Suprapubic skin (tissue), 4 donors: ENCODE results near the gene WIPF3. TPM values are rescaled to one million over a fixed set of nuclear protein-coding genes. Genes with fewer than 3 reads are reported as not detected.
A peak's percentile ranks its signal among the peaks of the same experiment; 100 is the strongest.

Experiments
- DNase-seq, 2 donors: peaks; one replicate each; pipeline ENCODE4 v3.0.0-alpha.2; 2019; ENCODE audit warnings: low spot score in 2 of 2
- H3K27ac ChIP-seq: fragments of 200-600 bp; sonication (generic); one replicate; pipeline ENCODE4 v1.5.1; 2019
- H3K27me3 ChIP-seq: fragments of 200-600 bp; sonication (generic); one replicate; pipeline ENCODE4 v1.5.1; 2019
- H3K36me3 ChIP-seq: fragments of 200-600 bp; sonication (generic); one replicate; pipeline ENCODE4 v1.5.1; 2019
- H3K4me1 ChIP-seq: fragments of 200-600 bp; sonication (generic); one replicate; pipeline ENCODE4 v1.5.1; 2019
- H3K4me3 ChIP-seq: fragments of 200-600 bp; sonication (generic); one replicate; pipeline ENCODE4 v1.5.1; 2019; ENCODE audit warnings: mild to moderate bottlenecking
- H3K9me3 ChIP-seq: fragments of 200-600 bp; sonication (generic); one replicate; pipeline ENCODE4 v1.5.1; 2019
- CTCF ChIP-seq, 2 donors: fragments of 200-600 bp in 1 of 2; fragments of 450-650 bp in 1 of 2; sonication (generic) in 1 of 2; IDR thresholded peaks; one replicate each; pipeline ENCODE4 v1.5.1; 2016 to 2019; ENCODE audit warnings: antibody characterized with exemption in 2 of 2, mild to moderate bottlenecking in 1 of 2, moderate library complexity in 1 of 2
- EP300 ChIP-seq: sonication (generic); formaldehyde crosslinking; IDR thresholded peaks from one replicate; pipeline ENCODE4 v1.6.1; 2017; ENCODE audit warnings: antibody characterized with exemption
- POLR2A ChIP-seq, 2 donors: fragments of 450-650 bp; IDR thresholded peaks; one replicate each; pipeline ENCODE4 v1.6.1; 2017; ENCODE audit warnings: antibody characterized with exemption in 2 of 2, mild to moderate bottlenecking in 2 of 2, moderate library complexity in 2 of 2
- POLR2AphosphoS5 ChIP-seq, 3 donors: sonication (generic); formaldehyde crosslinking; IDR thresholded peaks; one replicate each; pipeline ENCODE4 v1.6.1; 2017; ENCODE audit warnings: antibody characterized with exemption in 3 of 3
- WGBS: methylation state at CpG from one replicate; pipeline ENCODE4 v1.1.5; 2018; 5-methylcytosine and 5-hydroxymethylcytosine counted together
- total RNA-seq, 4 donors: library from RNA; depleted of rRNA; stranded (reverse); fragments of >200 nt; gene quantifications; one replicate each; pipeline ENCODE4 v1.1.0, GENCODE V29; 2016

WIPF3 gene
- total RNA-seq, 4 donors from 2014 or later = 0.30 to 1.4 (median 0.58) TPM

GRCh38 chr7:29835718-29836117 is 29.4 kb downstream of the WIPF3 start:
- Histone ChIP-seq H3K4me1 (no peaks in the 10 kb centered on the region), H3K36me3 (no peaks in the 10 kb centered on the region), H3K9me3 (no peaks in the 10 kb centered on the region), H3K4me3 (no peak overlapping the region), H3K27ac (no peak overlapping the region), H3K27me3 (peaks cover 11% of the 10 kb centered on the region)
- TF ChIP-seq EP300 (no peak), CTCF (IDR thresholded peaks at IDR 0.05) (no peak), POLR2AphosphoS5 (IDR thresholded peaks at IDR 0.05) (no peak), POLR2A (IDR thresholded peaks at IDR 0.05) (no peak)
- no peak for DNase-seq
- WGBS = 78% methylated on average over 12 of the region's 12 CpGs

DNA sequence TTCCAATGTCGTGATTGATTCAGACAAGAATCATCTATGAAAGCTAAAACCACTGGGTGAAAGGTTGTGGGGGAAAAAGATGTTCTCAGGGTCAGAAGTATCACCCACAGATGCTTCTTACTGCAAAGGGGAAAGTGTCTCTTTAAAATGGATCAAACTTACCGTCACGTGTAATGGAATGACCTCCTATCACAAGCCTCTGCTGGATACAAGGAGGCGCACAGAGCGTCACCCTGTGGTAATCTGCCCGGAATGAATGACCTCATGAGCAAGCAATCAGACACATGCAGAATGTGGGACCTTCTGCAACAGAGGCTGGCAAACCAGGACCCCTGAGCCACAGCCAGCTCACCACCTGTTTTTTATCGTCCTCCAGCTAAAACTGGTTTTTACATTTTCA is 33.0 kb downstream of the WIPF3 start:
- Histone ChIP-seq H3K27ac (no peak overlapping the region), H3K4me3 (no peak overlapping the region), H3K9me3 (no peaks in the 10 kb centered on the region), H3K27me3 (peaks cover 17% of the 10 kb centered on the region), H3K36me3 (no peaks in the 10 kb centered on the region), H3K4me1 (no peaks in the 10 kb centered on the region)
- peak in 1 of 2 donors; percentile 79 for DNase-seq
- 58% methylated on average over 7 of the region's 7 CpGs for WGBS
- TF ChIP-seq EP300 (no peak), CTCF (IDR thresholded peaks at IDR 0.05) (no peak), POLR2AphosphoS5 (IDR thresholded peaks at IDR 0.05) (no peak), POLR2A (IDR thresholded peaks at IDR 0.05) (no peak)

DNA sequence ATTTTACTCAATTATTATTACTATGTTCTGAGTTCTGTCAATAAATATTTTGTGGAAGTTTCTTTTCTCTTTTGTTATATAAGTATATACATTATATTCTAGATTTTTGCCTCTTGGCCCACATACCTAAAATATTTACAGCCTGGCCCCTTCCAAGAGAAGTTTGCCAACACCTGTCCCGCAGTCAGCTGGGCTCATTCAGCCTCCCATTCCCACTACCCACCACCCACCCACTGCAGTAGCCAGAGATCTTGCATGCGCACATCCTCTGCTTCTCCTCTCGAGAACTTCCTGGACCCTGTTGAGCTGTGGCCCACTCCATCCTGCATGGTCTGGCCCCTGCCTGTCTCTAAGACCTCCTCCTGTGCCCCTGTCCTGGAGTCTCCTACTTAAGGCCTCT is 33.6 kb downstream of the WIPF3 start:
- DNase-seq = no peak
- no peaks in the 10 kb centered on the region for H3K36me3 ChIP-seq
- H3K4me1 ChIP-seq = no peaks in the 10 kb centered on the region
- H3K27me3 ChIP-seq = peaks cover 13% of the 10 kb centered on the region
- no peak for TF ChIP-seq POLR2A (IDR thresholded peaks at IDR 0.05)
- no peak for TF ChIP-seq EP300
- TF ChIP-seq CTCF (IDR thresholded peaks at IDR 0.05) = no peak
- no peak for TF ChIP-seq POLR2AphosphoS5 (IDR thresholded peaks at IDR 0.05)
- no peaks in the 10 kb centered on the region for H3K9me3 ChIP-seq
- 80% methylated on average over 3 of the region's 3 CpGs for WGBS
- H3K27ac ChIP-seq = no peak overlapping the region
- H3K4me3 ChIP-seq = no peak overlapping the region

GRCh38 chr7:29840701-29841100 is 34.4 kb downstream of the WIPF3 start:
- Histone ChIP-seq H3K4me3 (no peak overlapping the region), H3K9me3 (no peaks in the 10 kb centered on the region), H3K27ac (no peak overlapping the region), H3K36me3 (no peaks in the 10 kb centered on the region), H3K27me3 (peaks cover 9% of the 10 kb centered on the region), H3K4me1 (no peaks in the 10 kb centered on the region)
- TF ChIP-seq CTCF (IDR thresholded peaks at IDR 0.05) (no peak), POLR2AphosphoS5 (IDR thresholded peaks at IDR 0.05) (no peak), EP300 (no peak), POLR2A (IDR thresholded peaks at IDR 0.05) (no peak)
- 89% methylated on average over 6 of the region's 6 CpGs for WGBS
- DNase-seq = no peak

GRCh38 chr7:29841926-29842701 is 35.8 kb downstream of the WIPF3 start:
- TF ChIP-seq EP300 = no peak
- TF ChIP-seq CTCF (IDR thresholded peaks at IDR 0.05) = no peak
- no peak for TF ChIP-seq POLR2A (IDR thresholded peaks at IDR 0.05)
- no peak for TF ChIP-seq POLR2AphosphoS5 (IDR thresholded peaks at IDR 0.05)
- 89% methylated on average over 11 of the region's 11 CpGs for WGBS

More at GRCh38 chr7:29841926-29842701, 35.8 kb downstream of the WIPF3 start:
- no peak for DNase-seq
- H3K4me1 ChIP-seq = no peaks in the 10 kb centered on the region
- H3K27me3 ChIP-seq = peaks cover 6% of the 10 kb centered on the region
- H3K36me3 ChIP-seq = no peaks in the 10 kb centered on the region
- H3K27ac ChIP-seq = no peak overlapping the region
- H3K4me3 ChIP-seq = no peak overlapping the region
- no peaks in the 10 kb centered on the region for H3K9me3 ChIP-seq
